ENCODE measurements around the gene SPATA19. TPM values are rescaled to one million over a fixed set of nuclear protein-coding genes. Genes with fewer than 3 reads are reported as not detected.

The SPATA19 gene
- total RNA-seq, 1 donor from 2014 or later: not detected

DNA sequence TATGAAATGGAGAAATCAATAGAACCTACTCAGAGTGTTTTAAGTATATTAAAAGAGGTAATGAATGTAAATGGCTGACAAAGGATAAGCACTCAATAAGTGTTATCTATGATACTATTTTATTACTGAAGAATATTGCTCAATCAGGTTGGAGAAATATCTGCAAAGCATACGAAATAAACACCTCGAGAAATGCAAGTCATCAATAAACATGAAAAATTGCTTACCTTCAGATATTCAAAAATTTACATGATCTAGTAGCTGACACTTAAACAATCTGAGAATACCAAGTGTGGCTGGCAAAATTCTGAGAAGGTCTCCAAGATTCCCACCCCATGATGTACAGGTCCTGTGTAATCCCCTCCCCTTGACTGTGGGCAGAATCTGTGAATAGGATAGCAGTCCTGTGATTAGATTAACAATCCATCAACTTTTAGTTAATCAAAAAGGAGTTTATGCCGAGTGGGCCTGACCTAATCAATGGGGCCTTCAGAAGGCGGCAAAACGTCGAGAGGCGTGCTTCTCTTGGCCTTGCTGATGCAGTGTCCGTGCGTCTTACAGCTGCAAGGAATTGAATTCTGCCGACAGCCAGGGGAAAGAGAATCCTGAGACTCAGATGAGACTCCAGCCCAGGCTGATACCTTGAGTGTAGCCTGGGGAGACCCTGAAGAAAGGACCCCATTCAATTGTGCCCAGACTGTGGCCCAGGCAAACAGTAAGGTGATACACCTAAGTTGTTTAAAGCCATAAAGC is 49.1 kb downstream of the SPATA19 start:
- H3K36me3 Mint-ChIP-seq: no peaks in the 10 kb centered on the region
- TF ChIP-seq, protein P1, sequence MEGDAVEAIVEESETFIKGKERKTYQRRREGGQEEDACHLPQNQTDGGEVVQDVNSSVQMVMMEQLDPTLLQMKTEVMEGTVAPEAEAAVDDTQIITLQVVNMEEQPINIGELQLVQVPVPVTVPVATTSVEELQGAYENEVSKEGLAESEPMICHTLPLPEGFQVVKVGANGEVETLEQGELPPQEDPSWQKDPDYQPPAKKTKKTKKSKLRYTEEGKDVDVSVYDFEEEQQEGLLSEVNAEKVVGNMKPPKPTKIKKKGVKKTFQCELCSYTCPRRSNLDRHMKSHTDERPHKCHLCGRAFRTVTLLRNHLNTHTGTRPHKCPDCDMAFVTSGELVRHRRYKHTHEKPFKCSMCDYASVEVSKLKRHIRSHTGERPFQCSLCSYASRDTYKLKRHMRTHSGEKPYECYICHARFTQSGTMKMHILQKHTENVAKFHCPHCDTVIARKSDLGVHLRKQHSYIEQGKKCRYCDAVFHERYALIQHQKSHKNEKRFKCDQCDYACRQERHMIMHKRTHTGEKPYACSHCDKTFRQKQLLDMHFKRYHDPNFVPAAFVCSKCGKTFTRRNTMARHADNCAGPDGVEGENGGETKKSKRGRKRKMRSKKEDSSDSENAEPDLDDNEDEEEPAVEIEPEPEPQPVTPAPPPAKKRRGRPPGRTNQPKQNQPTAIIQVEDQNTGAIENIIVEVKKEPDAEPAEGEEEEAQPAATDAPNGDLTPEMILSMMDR (conservative IDR thresholded peaks at IDR 0.05): no peak
- H3K4me1 Mint-ChIP-seq (ENCODE audit: unreplicated experiment): no peaks in the 10 kb centered on the region
- H3K27me3 Mint-ChIP-seq: peaks cover 23% of the 10 kb centered on the region
- H3K4me3 Mint-ChIP-seq: no peak overlapping the region
- no peak for DNase-seq (ENCODE audit: extremely low spot score, unreplicated experiment)
- peaks cover 11% of the 10 kb centered on the region for H3K9me3 Mint-ChIP-seq
- no peak overlapping the region for H3K27ac Mint-ChIP-seq

DNA sequence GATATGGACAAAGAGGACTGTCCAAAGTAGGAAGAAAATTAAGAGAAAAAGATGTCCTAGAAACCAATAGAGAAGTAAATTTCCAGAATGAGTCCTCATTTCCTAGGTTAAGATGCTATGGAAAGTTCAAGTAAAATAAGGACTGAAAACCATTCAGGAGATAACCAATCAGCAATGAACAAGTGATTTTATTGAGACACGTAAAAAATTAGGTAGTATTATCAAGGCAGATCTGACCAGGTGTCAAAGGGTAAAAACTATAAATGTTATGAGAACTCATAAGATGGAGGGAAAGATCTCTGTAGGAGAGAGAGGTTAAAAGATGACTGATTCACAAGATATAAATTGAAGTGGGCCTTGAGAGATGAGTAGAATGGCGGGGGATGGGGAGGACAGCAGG is 50.2 kb downstream of the SPATA19 start:
- H3K4me1 Mint-ChIP-seq (ENCODE audit: unreplicated experiment): no peaks in the 10 kb centered on the region
- no peak for DNase-seq (ENCODE audit: extremely low spot score, unreplicated experiment)
- TF ChIP-seq, protein P1 (conservative IDR thresholded peaks at IDR 0.05): no peak
- peaks cover 11% of the 10 kb centered on the region for H3K9me3 Mint-ChIP-seq
- no peak overlapping the region for H3K27ac Mint-ChIP-seq
- H3K36me3 Mint-ChIP-seq: no peaks in the 10 kb centered on the region
- no peak overlapping the region for H3K4me3 Mint-ChIP-seq
- H3K27me3 Mint-ChIP-seq: peaks cover 29% of the 10 kb centered on the region

DNA sequence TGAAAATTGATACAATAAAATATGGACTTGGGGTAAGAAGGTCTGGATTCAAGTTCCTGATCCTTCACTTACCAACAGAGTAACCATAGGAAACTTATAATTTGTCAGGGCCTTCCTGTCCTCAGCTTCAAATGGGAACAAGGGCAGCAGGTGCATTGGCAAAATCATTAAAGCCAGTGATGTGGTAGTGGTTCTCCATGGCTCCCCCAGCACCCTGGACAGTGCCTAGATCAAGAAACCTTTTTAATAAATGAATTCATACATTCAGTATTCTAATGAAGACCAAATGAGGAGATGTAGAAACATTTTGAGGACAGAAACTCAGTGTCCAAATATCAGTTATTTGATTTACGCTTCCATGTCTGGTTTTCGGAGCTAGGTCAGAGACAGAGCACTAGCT is 51.1 kb downstream of the SPATA19 start:
- TF ChIP-seq, protein P1 (conservative IDR thresholded peaks at IDR 0.05): no peak
- peaks cover 34% of the 10 kb centered on the region for H3K27me3 Mint-ChIP-seq
- H3K27ac Mint-ChIP-seq: no peak overlapping the region
- H3K36me3 Mint-ChIP-seq: no peaks in the 10 kb centered on the region
- no peaks in the 10 kb centered on the region for H3K4me1 Mint-ChIP-seq (ENCODE audit: unreplicated experiment)
- no peak overlapping the region for H3K4me3 Mint-ChIP-seq
- H3K9me3 Mint-ChIP-seq: peaks cover 11% of the 10 kb centered on the region
- no peak for DNase-seq (ENCODE audit: extremely low spot score, unreplicated experiment)

DNA sequence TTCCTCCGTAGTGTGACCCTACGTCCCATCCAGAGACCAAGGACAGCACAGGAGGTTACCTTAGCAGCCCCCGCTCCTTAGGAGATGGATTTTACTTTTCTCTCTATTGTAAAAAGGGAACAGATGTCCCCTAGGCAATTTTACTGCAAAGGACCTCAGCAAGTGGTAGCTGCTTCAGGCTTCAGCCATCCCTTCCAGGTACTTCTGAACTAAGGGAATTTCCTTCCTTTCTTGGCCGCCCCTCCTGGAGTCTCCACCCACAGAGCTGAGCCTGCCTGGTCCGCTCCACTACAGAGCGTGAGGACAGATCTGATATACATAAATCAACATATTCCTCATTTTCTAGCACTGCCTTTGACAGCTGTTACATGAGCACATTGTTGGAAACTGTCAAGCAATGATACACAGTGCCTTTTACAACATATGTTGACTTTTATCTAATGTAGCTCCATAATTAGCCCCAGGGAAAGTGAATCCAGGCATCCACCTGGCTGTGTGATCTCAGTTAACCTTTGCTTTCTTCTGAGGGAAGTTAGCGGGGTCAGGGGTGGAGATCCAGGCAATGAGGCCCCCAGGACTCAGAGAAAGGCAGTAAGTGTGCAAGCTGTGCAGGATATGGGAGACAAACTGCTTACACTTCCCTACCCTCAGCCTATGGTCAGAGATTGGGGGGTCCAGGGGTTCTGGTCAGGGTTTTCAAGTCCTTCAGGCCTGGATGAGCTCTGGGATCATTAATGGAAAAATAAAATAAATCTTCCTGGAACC is 51.9 kb downstream of the SPATA19 start:
- no peak for DNase-seq (ENCODE audit: extremely low spot score, unreplicated experiment)
- H3K4me1 Mint-ChIP-seq (ENCODE audit: unreplicated experiment): no peaks in the 10 kb centered on the region
- no peak overlapping the region for H3K27ac Mint-ChIP-seq
- H3K9me3 Mint-ChIP-seq: peaks cover 11% of the 10 kb centered on the region
- peaks cover 35% of the 10 kb centered on the region for H3K27me3 Mint-ChIP-seq
- H3K4me3 Mint-ChIP-seq: no peak overlapping the region
- no peaks in the 10 kb centered on the region for H3K36me3 Mint-ChIP-seq
- TF ChIP-seq, protein P1 (conservative IDR thresholded peaks at IDR 0.05): no peak

DNA sequence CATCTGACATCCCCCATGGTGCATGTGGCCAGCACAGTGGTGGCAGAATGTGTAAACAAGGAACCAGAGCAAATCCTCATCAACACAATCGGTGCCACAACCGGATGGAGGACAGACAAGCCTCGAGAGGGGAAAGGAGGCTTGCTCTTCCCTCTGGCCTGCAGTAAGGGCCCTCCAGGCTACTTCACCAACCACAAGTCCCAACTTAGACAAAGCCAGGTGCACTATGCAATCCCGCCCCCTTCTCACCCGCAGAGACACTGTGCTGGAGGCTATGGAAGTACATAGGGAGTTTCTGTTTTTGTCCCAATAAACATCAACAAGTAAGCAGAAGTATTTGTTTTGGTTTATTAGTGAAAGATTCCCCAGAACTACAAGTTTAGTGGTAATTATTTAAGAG is 54.3 kb downstream of the SPATA19 start:
- peaks cover 45% of the 10 kb centered on the region for H3K27me3 Mint-ChIP-seq
- no peak overlapping the region for H3K27ac Mint-ChIP-seq
- H3K9me3 Mint-ChIP-seq: peaks cover 11% of the 10 kb centered on the region
- no peaks in the 10 kb centered on the region for H3K4me1 Mint-ChIP-seq (ENCODE audit: unreplicated experiment)
- H3K36me3 Mint-ChIP-seq: no peaks in the 10 kb centered on the region
- TF ChIP-seq, protein P1 (conservative IDR thresholded peaks at IDR 0.05): no peak
- H3K4me3 Mint-ChIP-seq: no peak overlapping the region
- no peak for DNase-seq (ENCODE audit: extremely low spot score, unreplicated experiment)

Other genes starting within 250 kb of the SPATA19 start
- gene IGSF9B, start 111.5 kb upstream of the SPATA19 start, total RNA-seq (ENCODE audit: low replicate concordance): 6.6 and 10.6 TPM in 2 replicates
- 6.3 and 50.3 TPM in 2 replicates for gene JAM3, start 223.6 kb upstream of the SPATA19 start, total RNA-seq (ENCODE audit: low replicate concordance)